Lower lobe of right lung (tissue), 2 donors: ENCODE results near the gene MGST3. TPM values are rescaled to one million over a fixed set of nuclear protein-coding genes. Genes with fewer than 3 reads are reported as not detected.

ENCODE experiments used
- ATAC-seq, 2 donors: fragments of 200-7000 bp; cut with Tn5 transposase; one replicate each; pipeline ENCODE4 v1.9.1; 2020 to 2022; ENCODE audit warnings: mild to moderate bottlenecking in 2 of 2, moderate library complexity in 2 of 2
- DNase-seq: peaks from one replicate; pipeline ENCODE4 v3.0.0-alpha.2; 2020
- H3K27ac ChIP-seq: fragments of 200-600 bp; one replicate; pipeline ENCODE4 v1.8.0; 2022
- H3K27me3 ChIP-seq: fragments of 200-600 bp; one replicate; pipeline ENCODE4 v1.8.0; 2022; ENCODE audit warnings: low read depth
- H3K36me3 ChIP-seq: fragments of 200-600 bp; one replicate; pipeline ENCODE4 v1.8.0; 2022; ENCODE audit warnings: mild to moderate bottlenecking
- H3K4me1 ChIP-seq: fragments of 200-600 bp; one replicate; pipeline ENCODE4 v1.8.0; 2022
- H3K4me3 ChIP-seq: fragments of 200-600 bp; one replicate; pipeline ENCODE4 v1.8.0; 2022; ENCODE audit warnings: mild to moderate bottlenecking
- H3K9me3 ChIP-seq: fragments of 200-600 bp; one replicate; pipeline ENCODE4 v1.8.0; 2022
- intact Hi-C: fragments of 100-400 bp; cut with DNase I; formaldehyde crosslinking; loops from one replicate; pipeline ENCODE4 v1.11.0; 2022
- total RNA-seq: library from RNA; stranded (reverse); fragmentation: NEBNext Ultra II Directional; extraction: Animal tissue kit (Norgen Biotek cat#: 25700); gene quantifications from one replicate; pipeline ENCODE4 v1.2.1, GENCODE V29; 2021
- TF ChIP-seq, protein P1 (sequence below): fragments of 200-600 bp; IDR thresholded peaks from one replicate; pipeline ENCODE4 v1.8.0; 2022; ENCODE audit warnings: antibody characterized with exemption, mild to moderate bottlenecking
- donor health status: DM: no; HTN: yes; CAD: no; lungs with severe emphysema.

The MGST3 gene
- total RNA-seq, 1 donor from 2014 or later: 216 TPM

GRCh38 chr1:165619647-165620151, 11.3 kb upstream of the MGST3 start:
- peaks cover 5% of the 10 kb centered on the region for H3K4me1 ChIP-seq
- ATAC-seq (no peak), DNase-seq (no peak)
- no peaks in the 10 kb centered on the region for H3K36me3 ChIP-seq
- H3K27me3 ChIP-seq: no peaks in the 10 kb centered on the region
- TF ChIP-seq, protein P1, sequence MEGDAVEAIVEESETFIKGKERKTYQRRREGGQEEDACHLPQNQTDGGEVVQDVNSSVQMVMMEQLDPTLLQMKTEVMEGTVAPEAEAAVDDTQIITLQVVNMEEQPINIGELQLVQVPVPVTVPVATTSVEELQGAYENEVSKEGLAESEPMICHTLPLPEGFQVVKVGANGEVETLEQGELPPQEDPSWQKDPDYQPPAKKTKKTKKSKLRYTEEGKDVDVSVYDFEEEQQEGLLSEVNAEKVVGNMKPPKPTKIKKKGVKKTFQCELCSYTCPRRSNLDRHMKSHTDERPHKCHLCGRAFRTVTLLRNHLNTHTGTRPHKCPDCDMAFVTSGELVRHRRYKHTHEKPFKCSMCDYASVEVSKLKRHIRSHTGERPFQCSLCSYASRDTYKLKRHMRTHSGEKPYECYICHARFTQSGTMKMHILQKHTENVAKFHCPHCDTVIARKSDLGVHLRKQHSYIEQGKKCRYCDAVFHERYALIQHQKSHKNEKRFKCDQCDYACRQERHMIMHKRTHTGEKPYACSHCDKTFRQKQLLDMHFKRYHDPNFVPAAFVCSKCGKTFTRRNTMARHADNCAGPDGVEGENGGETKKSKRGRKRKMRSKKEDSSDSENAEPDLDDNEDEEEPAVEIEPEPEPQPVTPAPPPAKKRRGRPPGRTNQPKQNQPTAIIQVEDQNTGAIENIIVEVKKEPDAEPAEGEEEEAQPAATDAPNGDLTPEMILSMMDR: no peak
- H3K27ac ChIP-seq: no peak overlapping the region
- no peaks in the 10 kb centered on the region for H3K9me3 ChIP-seq
- intact Hi-C loops: no loop called here
- no peak overlapping the region for H3K4me3 ChIP-seq

DNA sequence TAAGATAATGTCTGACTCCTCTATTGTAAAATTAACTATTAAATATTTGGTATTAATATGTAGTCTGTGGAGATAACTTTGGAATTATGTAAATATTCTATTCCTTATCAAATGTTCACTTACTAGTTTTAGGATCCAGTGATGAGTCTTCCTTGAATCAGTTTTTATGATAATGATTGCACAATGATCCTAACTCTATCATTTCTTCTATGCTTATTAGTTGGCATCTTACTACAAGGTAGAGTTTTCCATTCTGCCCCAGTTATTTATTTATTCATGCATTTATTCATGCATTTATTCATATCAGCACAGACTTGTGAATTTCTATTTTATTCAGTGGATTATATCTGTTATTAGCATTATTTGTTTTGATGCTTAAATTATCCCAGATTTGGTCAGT, 7.4 kb upstream of the MGST3 start:
- ATAC-seq: no peak
- no peak for DNase-seq
- no peaks in the 10 kb centered on the region for H3K27me3 ChIP-seq
- H3K4me1 ChIP-seq: no peaks in the 10 kb centered on the region
- intact Hi-C loops: no loop called here
- H3K36me3 ChIP-seq: no peaks in the 10 kb centered on the region
- no peaks in the 10 kb centered on the region for H3K9me3 ChIP-seq
- no peak overlapping the region for H3K27ac ChIP-seq
- no peak overlapping the region for H3K4me3 ChIP-seq
- TF ChIP-seq, protein P1: no peak

DNA sequence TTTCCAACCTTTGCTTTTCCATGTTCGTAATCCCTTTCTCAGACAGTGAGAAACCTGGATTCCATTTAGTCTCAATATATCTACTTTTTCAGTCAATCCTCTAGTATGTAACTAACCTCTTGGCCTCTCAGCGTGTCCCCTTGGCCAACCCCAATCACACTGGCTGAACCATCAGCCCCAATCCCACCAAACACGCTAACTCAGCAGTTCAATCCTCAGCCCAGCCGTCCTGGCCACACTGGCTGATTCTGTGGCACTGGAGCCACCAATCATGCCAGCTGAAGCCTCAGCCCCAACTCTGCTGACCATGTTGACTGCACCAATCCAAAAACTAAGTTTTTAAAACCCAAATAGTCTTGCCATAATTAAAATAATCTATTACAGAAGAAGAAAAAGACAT, 6.6 kb upstream of the MGST3 start:
- Histone ChIP-seq H3K4me1 (no peaks in the 10 kb centered on the region), H3K27ac (no peak overlapping the region), H3K27me3 (no peaks in the 10 kb centered on the region), H3K36me3 (no peaks in the 10 kb centered on the region), H3K4me3 (no peak overlapping the region), H3K9me3 (no peaks in the 10 kb centered on the region)
- intact Hi-C loops: no loop called here
- no peak for DNase-seq
- ATAC-seq: no peak
- TF ChIP-seq, protein P1: no peak

- DNase-seq (no peak), ATAC-seq (no peak)
- Histone ChIP-seq H3K36me3 (no peaks in the 10 kb centered on the region), H3K27me3 (no peaks in the 10 kb centered on the region), H3K4me3 (no peak overlapping the region), H3K4me1 (peaks cover 20% of the 10 kb centered on the region), H3K27ac (no peak overlapping the region), H3K9me3 (no peaks in the 10 kb centered on the region)
- intact Hi-C loops: no loop called here
- TF ChIP-seq, protein P1: no peak
Measured at GRCh38 chr1:165628147-165628822, 2.7 kb upstream of the MGST3 start.

DNA sequence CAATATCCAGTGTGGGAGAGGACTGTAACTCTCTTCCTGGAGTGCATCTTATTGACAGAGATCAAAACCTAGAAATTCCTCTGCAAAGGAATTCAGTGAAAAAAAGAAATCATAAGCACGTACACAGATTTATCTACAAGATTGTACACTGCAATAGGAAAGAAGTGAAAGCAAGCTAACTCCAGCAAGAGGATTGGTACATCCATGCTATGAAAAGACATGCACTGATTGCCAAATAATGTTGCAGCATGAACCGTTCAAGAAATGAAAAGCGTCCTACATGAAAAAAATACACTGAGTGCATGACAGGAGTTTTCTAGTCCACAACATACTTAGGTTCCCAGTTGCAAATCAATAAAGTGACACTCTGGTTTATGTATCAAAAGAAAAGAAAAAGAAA, 1.9 kb upstream of the MGST3 start:
- no peaks in the 10 kb centered on the region for H3K9me3 ChIP-seq
- ATAC-seq: no peak
- H3K4me1 ChIP-seq: peaks cover 28% of the 10 kb centered on the region
- no peaks in the 10 kb centered on the region for H3K27me3 ChIP-seq
- TF ChIP-seq, protein P1: no peak
- intact Hi-C loops: no loop called here
- no peak overlapping the region for H3K4me3 ChIP-seq
- DNase-seq: no peak
- no peak overlapping the region for H3K27ac ChIP-seq
- H3K36me3 ChIP-seq: no peaks in the 10 kb centered on the region
